GM19023 (cell line): ENCODE results near the gene RESP18.
A peak's percentile ranks its signal among the peaks of the same experiment; 100 is the strongest.
"Not testable (repeated sequence)": the region's sequence is repeated elsewhere in the genome, so short reads cannot be mapped to it uniquely, and the experiment has no call there.

ENCODE experiments used
- ATAC-seq: cut with Tn5 transposase; IDR thresholded peaks from one replicate; pipeline ENCODE4 v1.9.1; 2021; ENCODE audit warnings: mild to moderate bottlenecking, moderate library complexity; ENCODE audit not compliant: unreplicated experiment

The RESP18 gene

DNA sequence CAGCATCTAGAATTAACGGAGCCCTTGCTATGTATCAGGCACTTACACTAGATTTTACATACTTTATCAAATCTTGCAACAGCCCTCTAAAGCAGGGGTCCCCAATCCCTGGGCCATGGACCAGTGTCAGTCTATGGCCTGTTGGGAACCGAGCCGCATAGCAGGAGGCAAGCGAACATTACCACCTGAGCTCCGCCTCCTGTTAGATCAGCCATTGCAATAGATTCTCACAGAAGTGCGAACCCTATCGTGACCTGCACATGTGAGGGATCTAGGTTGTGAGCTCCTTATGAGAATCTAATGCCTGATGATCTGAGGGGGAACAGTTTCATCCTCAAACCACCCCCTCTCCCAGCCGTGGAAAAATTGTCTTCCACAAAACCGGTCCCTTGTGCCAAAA is 39.9 kb downstream of the RESP18 start:
- ATAC-seq: no peak

DNA sequence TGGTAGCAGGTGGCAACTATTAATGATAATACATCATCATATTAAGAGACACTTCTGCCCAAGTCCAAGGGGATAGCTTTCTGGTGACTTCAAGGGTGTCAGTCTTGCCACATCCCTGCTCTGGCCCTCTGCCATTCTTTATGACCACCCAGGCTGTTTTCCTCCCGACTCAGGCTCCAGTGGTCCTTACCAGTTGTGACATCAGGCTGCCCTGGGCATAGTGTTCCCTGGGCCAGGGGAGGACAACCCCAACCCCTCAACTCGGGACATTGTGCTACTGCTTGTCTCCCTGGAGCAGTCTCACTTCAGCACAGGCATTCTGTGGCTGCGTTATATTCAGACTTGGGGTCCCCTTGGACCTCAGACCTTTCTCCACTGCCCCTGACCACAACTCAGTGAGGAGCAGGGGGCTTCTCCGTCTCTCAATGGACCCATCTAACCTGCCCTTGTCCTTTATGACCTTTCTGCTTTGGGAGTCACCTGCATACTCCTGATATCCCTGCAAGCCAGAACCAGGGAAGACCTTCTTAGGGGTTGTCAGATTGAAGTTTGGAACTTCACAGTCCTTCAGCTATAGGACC is 40.5 kb downstream of the RESP18 start:
- no peak for ATAC-seq

DNA sequence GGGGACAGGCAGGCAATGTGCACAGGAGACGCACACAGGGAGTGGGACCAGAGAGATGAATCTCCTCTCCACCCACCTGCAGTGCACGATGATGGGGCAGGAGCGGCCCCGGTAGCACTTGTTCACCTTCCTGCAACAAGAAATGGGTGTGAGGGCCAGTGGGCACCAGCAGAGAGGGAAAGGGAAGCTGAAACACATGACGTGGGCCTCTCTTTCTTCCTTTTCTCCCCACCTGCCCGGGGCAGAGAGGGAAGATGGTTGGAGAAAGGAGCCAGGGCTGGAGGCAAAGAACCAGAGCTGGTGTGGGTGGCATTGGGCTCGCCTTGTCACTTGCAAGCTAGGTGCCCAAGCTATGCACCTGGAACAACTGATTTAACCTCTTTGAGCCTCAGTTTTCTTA is 41.1 kb downstream of the RESP18 start:
- no peak for ATAC-seq

DNA sequence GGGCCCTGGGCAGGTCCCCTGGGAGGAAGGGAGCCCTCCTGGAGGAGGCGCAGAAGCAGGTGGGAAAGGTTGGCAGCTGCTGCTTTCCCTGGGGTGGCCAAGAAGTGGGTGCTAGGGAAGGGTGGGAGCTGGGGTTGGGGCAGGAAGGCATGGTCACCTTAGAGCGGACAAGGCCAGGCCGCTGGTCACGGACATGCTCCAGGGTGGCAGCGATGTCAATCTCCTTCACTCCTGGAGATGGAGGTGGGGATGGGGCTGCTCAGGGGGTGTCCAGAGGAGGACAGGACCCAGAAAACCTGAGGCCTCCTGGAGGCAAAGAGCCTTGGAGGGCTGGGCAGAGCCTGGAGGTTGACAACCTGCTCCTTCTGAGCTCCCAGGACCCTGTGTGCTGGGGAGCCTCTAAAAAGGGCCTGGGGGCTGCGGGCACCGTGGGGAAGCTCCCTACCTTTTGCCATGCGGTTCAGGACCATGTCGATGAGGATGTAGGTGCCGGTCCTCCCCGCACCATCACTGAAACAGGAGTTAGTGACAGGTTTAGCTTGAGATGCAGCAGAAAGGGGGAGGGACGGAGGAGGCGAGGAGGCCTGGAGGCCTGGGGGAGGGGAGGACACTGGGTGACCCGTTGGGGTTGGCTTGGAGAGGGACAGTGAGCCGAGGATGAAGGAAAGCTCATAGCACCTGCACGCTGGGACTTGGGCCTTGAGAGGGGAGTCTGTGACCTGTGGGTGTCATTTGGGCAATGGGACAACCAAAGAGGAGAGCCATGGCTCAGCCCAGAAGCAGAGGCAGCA is 42.0 kb downstream of the RESP18 start:
- ATAC-seq: no peak

DNA sequence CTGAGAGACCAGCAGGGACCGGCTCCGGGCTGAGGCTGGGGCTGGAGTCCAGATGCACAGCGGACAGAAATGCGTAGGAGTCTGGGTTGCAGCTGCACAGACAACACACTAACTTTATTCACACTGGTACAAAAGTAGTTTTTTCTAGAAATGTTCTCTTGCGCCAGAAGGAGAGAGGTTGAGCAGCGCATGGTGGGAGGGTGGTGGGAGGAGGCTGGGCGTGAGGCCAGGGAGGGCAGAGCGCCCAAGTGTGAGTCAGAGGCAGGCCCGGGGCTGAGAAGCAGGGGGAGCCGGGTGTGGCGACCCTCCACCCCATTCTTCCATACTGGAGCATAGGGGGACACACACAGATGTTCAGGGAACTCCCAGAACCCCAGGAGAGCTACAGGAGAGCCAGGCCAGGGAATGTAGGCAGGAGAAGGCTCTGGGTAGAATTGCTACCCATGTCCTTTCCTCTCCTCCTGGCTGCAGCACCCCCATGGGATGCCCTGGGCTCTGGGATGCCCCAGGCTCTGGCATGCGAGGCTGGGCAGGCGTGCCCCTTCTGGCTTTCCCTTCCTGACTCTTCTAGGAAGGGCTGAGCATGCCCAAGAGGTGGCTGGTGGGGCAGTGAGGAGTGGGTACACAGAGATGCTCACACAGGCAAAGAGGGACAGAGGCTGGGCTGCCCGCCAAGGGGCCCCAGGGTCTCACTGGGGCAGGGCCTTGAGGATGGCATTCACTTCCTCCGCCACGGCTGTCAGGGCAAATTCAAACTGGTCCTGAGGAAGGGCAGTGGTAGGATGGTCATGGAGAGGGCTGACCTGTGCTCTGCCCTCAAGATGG is 42.8 kb downstream of the RESP18 start:
- no peak for ATAC-seq

DNA sequence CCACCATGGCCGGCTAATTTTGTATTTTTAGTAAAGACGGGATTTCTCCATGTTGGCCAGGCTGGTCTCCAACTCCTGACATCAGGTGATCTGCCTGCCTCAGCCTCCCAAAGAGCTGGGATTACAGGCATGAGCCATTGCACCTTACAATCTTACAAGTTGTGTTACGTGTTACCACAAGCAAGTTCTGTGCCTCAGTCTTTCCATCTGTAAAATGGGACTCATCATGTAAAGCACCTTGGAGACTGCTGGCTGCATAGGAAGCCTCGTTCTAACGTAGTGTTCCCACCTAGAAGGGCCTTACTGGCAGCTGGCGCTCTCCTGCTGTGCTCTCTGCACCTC is 43.4 kb downstream of the RESP18 start:
- ATAC-seq: no peak

DNA sequence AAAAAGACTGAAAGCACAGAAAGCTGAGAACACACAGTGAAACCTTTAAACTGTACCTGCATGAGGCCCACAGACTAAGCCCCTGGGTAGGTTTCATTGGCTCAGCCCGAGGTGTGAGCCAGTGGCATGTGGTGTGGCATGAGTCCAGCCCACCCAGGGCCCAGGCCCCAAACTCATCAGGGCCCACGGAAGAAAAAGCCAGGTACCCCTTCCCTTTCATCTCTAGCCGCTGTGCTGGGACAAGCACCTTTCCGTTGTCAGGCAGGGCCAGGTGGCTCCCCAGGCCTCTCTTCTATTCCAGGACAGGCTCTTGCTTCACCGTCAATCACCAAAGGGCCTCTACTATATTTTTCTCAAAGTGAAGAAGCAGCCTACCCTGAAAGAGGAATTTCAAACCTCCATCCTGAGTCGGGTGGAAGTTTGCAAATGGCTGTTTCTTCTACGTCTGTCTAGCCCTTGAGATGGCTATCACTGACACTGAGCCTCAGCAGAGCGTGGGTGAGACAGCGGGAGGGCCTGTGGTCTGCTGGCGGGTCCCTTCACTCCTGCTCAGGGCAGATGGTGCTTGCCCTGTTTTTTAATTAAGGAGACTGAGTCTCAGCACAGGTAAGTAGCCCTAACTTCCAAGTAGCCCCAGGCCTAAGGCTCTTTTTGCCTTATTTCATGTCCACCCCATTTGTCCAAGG is 44.8 kb downstream of the RESP18 start:
- ATAC-seq: no peak

DNA sequence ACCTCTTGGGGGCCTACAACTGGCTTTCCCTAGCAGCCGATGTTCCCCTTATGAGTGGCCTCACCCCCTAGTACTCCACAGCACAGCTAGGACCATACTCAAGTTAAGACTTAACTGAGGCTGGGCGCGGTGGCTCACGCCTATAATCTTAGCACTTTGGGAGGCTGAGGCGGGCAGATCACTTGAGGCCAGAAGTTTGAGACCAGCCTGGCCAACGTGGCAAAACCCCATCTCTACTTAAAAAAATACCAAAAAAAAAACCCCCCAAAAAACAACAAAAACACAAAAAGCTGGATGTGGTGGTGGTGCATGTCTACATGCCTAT is 45.5 kb downstream of the RESP18 start:
- not testable (repeated sequence) for ATAC-seq

DNA sequence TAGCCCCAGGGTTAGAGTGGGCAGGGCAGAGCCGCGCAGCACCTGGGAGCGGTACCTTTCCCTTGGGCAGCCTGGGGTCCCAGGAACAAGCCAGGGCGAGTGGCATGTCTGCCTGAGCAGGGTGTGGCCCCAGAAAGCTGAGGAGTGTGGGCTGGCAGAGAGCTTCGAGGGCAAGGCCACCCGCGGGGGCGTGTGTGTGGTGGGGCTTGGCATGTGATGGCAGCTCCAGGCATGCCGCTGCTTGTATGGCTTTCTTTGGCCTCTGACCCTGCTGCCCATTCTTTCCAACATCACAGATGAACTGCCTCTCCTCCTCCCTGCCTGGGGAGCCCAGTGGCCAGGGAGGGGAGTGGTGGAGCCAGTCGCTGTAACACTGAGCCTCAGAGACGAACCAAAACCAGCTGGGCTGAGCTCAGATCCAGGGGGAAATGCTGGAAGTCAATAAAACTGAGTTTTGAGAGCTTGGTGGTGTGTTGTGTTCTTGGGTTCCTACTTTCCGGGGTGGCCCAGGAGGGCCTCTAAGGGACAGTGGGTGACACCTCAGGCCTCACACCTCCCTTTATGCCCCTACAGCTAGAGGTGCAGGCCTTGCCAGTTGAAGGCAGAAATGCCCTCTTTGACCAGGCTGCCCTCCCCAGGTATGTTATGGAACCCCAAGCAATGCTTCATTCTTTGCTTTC is 46.0 kb downstream of the RESP18 start:
- no peak for ATAC-seq

DNA sequence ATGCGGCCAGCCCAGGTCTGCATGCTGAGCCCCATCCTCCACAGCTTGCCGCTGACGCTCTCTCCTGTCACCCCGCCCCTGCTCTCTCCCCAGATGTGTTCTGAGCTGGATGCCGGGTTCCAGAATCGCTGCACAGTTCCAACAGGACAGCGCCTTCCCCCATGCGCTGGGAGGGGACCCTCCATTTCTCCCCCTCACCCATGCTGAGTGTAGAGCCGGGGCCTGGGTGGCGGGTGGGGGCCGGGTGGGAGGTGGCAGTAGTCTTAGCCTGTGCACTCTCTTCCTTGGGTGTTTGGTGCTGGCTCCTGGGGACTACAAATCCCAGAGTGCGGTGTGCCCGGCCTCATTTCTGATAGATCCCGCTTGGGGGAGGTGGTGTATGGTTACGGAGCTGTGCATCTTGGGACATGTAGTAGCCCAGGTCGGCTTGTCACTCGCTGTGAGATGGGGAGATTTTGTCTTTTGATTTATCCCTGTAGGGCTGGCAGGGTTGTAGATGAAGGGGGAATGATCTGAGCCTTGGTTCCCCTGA is 46.6 kb downstream of the RESP18 start:
- no peak for ATAC-seq

DNA sequence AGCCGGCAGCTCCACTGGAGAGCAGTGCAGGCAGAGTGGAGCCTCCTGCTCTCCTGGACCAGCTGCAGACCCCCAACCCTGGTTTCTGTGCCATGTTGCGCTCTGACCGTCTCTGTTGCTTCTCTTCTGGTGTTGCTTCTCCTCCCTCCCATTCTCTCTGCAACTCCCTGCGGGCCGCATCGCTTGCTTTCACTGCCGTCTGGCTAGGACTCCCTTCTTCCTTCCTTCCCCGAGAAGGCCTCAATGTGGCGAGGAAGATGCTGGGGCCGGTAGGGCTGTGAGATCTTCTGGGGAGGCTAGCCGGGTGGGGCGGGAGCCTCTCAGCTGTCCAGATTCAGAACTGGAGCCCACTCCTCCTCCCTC is 47.2 kb downstream of the RESP18 start:
- no peak for ATAC-seq

DNA sequence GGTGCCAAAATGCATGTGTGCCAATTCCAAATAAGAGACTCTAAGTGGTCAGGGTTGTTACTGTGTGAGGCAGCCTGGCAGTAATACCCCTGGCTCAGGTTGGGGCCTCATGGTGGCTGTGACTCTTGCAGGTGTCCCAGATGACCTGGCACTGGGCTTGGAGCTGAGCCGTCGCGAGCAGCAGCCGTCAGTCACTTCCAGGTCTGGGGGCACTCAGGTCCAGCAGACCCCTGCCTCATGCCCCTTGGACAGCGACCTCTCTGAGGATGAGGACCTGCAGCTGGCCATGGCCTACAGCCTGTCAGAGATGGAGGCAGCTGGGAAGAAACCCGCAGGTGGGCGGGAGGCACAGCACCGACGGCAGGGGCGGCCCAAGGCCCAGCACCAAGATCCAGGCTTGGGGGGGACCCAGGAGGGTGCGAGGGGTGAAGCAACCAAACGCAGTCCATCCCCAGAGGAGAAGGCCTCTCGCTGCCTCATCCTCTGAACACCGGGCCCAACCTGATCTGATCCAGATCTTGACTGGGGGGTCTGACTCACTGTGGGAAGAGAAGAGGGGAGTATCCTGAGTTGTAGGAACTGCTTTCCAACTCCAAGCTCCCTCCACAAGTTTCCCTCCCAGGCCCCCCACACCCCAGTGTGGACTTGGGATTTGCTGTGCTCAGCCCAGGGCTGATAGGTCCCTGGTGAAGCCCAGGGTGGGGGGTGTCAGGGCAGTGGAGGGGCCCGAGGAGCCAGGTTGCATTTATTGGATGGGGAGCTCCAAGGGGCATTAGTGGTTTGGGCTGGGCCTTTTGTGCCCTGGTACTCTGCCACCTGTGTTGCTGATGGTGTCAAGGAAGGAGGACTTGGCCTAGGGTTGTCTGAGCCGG is 47.8 kb downstream of the RESP18 start:
- no peak for ATAC-seq

DNA sequence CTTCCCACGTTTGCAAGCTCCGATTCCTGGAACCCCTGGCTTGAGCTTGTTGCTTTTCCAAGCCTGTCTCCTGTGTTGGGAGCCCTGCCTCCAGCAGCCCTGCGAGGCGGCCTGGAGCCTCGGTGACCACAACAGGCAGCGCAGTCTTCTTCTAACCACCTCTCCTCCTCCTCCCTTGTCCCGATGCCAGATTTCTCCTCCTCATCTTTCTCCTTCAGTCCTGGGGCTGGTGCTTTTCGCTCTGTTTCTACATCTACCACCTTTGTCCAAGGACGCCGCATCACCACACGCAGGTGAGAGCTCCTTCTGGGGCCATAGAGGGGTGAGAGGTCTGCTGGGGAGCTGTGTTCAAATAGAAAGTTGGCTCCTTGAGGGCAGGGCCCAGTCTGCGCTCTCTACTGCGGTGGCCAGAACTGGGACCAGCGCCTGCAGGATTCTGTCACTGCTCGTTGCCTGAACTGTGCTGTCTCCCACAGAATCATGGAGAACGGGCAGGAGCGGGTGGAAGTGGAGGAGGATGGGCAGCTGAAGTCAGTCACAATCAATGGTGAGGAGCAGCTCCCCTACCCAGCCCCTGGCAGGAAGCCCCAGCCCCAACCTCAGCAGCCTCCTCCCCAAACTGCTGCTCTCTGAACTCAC is 49.5 kb downstream of the RESP18 start:
- ATAC-seq: no peak

DNA sequence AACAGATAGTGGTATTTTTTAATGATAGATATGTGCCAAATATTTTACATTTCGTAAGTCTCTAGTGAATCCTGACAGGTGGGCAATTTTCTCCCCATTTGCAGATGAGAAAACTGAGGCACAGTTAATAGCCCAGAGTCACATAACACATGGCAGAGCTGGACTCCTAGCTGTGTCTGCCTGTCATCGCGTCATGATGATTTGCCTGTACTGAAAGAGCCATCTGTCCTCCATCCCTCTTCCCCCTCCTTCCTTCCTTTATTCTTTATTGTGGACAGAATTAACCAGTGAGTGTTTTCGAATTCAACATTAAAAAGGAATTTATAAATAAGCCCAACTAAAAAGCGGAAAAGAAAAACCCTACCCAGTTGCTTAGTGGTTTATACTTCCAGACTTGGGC is 50.2 kb downstream of the RESP18 start:
- ATAC-seq: no peak

DNA sequence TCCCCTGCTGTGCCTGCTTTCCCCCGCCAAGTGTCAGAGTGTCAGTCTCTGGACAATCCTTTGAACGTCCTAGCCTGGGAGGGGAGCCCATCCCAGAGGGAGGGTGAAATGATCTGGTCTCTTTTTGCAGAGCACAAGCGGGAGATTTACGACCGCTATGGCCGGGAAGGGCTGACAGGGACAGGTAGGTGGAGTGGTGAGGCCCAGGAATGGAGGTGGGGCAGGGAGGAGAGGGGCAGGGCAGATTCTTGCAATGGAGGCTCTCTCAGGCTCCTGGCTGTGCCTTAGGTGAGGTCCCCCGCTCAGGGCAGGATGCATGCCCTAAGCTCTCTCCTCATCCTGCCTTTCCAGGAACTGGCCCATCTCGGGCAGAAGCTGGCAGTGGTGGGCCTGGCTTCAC is 51.0 kb downstream of the RESP18 start:
- ATAC-seq: no peak

DNA sequence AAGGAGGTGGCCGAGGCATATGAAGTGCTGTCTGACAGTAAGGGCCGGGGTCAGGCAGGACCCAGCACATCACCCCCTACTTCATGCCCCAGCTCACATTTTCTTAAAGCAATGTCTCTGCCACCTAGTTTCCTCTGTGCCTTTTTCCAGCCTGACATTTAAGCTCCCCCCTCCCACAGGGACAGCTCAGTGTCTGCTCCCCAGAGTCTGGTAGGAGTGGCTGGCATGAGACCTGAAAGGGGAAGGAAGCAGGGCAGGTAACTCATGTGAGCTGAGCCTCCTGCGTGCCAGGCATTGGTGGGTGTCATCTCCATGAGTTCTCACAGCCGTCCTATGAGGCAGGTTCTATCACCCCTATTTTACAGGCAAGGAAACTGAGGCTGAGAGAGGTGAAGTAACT is 51.9 kb downstream of the RESP18 start:
- ATAC-seq: no peak

DNA sequence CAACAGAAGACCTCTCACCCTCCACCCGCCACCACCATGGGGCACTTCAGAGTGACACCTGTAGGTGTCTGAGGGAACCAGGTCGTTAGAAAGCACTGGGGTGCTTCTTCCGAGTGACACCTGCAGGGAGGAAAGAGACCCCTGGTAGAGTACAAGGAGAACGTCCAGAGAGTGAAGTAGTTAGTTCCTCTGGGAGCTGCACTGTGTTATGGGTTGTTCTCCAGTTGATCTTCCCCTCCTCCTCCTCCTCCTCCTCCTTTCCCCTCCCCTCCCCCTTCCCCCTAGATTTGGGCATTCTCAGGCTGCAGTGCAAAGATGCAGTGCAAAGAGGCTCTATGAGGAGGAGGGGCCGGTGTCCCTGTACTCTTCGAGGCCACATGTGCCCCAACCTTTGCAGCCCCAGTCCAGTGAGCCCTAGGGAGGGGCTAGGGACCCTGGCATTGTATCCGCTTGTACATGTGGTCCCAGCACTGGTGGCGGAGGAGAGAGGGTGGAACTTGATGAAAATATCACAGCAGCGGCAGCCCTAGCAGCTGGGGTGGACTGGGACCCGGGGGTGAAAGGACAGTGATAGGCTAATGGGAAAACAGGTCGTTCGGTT is 52.5 kb downstream of the RESP18 start:
- ATAC-seq: no peak

DNA sequence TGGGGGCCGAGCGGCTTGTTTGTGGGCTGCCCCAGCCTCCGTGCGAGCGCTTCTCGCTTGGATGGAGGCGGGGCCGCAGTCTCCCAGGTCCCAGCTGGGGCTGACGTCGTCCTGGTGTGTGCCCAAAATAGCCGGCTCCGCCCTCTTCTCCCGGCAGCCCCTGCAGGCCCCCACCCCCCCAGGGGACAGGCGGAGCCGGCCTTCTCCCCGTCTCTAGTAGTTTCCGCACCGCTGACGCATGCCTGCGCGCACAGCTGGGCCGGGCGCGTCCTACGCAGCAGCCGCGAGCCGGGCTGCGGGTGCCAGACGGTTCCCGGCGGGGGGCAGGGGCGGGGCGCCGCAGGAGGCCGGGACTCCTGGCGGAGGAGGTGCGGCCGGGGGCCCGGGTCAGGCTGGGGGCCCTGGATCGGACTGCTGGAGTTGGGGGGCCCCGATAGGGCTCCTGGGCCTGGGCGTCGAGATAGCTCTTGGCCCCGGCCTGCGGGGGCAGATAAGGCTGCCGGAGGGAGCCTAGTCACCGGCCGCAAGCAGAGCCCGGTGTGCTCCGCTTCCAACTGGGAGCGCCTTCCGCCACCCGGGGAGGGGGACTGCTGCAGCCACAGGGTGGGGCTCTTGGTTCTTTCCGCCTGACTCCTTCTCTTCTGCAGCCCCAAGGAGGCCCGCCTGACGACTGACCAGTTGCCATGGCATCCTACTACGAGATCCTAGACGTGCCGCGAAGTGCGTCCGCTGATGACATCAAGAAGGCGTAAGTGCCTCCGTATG is 53.2 kb downstream of the RESP18 start, which contains the start of gene DNAJB2:
TSS of gene DNAJB2 (plus strand) at position 216 of the 765 bp plus-strand sequence. CDS start at position 684, 468 bp downstream.
- peak; percentile 87 for ATAC-seq
